Measurements from ENCODE around the gene OR8D1.

The OR8D1 gene
- 0 to 3.1 (median 0) reads per million in 17 experiments for total RNA-seq

DNA sequence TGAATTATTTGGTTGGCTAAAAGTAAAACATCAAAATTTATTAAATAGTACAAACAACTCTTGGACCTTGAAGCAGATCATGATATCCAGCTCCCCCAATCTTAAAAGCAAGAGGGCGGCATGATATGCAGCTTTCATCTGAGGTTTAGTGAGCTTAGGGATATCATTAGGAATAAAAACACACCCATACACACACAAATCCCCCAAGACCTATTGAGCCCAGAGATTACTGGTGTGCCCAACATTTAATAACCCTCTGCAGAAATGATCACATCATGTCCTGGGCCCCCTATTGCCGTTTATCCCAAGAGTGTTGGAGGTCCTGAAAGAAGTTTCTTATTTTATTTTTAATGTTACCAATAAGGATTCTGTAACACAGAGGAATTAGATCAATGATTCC lies at the start of gene OR8D1:
Gene OR8D1 (minus strand): TSS at position 101 of the 400 bp plus-strand sequence. CDS start 3,183 bp downstream, outside the sequence.
- DNase-seq: no peak

DNA sequence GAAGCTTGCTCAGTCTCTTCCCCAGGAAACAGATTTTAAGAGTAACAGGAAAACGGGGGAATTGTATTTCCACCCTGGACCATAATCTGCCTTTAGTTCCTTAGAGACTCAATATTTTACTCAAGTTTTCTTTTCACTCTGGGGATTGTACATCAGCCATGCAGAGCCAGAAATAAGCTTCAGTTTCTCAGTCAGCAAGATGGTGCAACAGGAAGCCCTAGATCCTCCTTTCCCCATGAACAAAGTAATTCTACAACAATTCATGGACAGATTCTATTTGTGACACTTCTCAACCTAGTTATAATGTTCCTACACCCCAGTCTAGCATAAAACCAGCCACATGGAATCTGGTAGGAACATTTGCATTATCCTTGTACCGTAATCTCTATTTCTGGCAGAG lies 45.8 kb upstream of the OR8D1 start:
- DNase-seq: peak; percentile 30 to 61 (median 42)

- peak; percentile 13 to 74 (median 52) for DNase-seq
Observed at GRCh38 chr11:124346311-124346955, 32.7 kb upstream of the OR8D1 start.

GRCh38 chr11:124344346-124344745 lies 30.6 kb upstream of the OR8D1 start:
- no peak for DNase-seq

- DNase-seq: no peak
Observed at GRCh38 chr11:124340142-124340447, 26.3 kb upstream of the OR8D1 start.

DNA sequence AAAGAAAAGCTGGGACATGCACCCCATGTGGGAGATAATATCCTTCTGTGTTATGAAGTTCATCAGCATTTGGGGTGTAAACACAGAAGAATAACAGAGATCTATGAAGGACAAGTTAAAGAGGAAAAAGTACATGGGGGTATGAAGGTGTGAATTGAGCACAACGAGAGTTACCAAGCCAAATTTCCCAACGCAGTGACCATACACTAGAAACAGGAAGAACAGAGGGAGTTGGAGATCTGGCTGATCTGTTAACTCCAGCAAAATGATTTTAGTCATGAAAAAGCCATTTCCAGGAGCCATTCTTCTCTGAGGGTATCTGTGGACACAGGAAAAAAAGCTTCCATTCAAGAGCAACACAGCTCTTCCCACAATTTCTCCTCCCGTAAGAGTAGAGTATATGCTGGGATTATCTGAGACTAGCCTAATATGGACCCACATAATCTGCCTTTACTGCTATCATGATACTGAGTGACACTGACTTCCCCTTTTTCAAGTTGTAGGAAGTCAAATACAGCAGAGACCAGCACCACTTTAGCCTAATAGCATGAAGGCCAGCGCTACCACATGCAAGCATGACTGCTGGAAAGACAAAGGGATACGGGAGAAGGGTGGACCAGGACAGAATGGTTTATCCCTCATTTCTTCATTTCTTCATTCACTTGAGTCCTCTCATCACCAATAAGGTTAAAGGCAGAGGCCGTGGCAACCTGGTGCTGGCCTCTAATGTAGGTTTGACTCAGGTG lies 25.8 kb upstream of the OR8D1 start:
- peak; percentile 18 to 62 (median 44) for DNase-seq

DNA sequence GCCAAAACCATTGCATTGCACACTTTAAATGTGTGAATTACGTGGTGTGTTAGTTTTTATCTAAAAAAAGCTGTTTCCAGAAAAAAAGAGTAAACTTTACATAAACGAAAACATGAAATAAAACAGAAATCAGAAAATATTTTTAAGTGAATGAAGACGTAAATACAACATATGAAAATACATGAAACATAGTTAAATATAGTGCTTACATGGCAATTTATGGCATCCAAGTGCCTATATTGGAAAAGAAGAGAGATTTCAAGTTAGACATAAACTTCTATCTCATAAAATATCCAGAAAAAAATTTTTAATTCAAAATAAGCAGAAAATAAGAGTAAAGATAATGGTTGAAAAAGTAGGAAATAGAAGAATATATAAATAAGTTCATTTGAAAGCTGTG lies 18.1 kb upstream of the OR8D1 start:
- DNase-seq: no peak

GRCh38 chr11:124329787-124330478 lies 16.2 kb upstream of the OR8D1 start:
- DNase-seq: peak; percentile 38 to 83 (median 68)

GRCh38 chr11:124327775-124328174 lies 14.0 kb upstream of the OR8D1 start:
- no peak for DNase-seq

DNA sequence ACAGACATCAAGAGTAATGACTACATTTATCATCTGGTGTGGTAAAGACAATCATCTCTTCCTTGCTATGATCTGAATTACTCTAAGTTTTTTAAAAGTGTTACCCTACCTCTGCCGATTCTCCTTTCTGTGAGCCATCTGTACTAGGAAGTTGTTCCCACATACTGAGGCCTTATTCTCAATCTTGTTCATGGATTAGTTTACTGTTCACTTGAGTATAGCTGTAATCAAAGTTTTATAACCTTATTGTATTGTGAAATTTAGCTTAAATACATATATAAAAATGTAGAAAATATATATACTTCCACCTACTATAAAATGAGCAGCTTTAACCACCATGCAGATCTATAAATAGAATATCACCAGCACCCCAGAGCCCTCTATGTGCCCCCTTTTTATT lies 8.6 kb upstream of the OR8D1 start:
- DNase-seq: no peak

- no peak for DNase-seq
Observed at GRCh38 chr11:124320097-124320496, 6.3 kb upstream of the OR8D1 start, which contains the start of gene OR8D2. TSS of gene OR8D2 (minus strand) at chr11:124320197. CDS start at chr11:124320197, 0 bp downstream.

- peak; percentile 17 to 70 (median 32) for DNase-seq
Observed at GRCh38 chr11:124315052-124315451, 1.3 kb upstream of the OR8D1 start.

- DNase-seq: no peak
Observed at GRCh38 chr11:124313131-124313530, 618 bp downstream of the OR8D1 start.

- no peak for DNase-seq
Observed at GRCh38 chr11:124311670-124312069, 2.1 kb downstream of the OR8D1 start.

GRCh38 chr11:124311269-124311668 lies 2.5 kb downstream of the OR8D1 start:
- no peak for DNase-seq

DNA sequence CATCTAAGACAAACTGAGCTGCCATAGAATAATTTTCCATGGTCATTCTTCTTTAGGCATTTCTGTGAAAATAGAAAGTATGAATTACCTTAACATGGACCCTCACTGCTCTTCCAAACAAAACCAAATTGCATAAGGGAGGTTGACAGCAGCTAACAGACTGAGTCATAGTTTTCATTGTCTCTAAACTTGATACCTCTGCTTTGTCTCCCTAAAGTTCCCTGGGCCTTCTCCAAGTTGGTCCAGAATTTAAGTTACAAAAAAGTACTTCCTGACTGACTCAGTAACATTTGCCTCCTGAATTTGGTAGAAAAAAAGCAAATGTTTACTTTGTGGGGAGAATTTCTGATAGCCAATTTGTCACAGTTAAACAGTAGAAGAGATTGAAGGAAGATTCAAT lies 3.0 kb downstream of the OR8D1 start:
- DNase-seq: no peak

DNA sequence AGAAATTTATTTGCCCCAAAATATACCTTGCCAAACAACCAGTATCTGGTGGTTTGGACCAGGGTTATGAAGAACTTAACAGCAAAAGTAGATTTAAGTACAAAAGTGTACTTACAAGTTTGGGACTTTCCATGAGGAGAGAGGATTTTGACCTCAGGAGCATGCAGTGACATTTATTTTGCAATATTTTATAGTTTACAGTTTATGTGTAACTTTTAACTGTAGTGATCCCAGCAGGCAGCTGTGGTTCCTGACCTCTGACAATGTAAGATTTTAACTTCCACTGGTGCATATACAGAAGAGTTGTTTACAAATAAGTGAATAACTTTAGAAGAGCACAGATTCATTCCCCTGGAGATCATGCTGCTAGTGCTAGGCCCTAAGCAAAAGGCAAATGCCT lies 6.7 kb downstream of the OR8D1 start:
- DNase-seq: no peak

DNA sequence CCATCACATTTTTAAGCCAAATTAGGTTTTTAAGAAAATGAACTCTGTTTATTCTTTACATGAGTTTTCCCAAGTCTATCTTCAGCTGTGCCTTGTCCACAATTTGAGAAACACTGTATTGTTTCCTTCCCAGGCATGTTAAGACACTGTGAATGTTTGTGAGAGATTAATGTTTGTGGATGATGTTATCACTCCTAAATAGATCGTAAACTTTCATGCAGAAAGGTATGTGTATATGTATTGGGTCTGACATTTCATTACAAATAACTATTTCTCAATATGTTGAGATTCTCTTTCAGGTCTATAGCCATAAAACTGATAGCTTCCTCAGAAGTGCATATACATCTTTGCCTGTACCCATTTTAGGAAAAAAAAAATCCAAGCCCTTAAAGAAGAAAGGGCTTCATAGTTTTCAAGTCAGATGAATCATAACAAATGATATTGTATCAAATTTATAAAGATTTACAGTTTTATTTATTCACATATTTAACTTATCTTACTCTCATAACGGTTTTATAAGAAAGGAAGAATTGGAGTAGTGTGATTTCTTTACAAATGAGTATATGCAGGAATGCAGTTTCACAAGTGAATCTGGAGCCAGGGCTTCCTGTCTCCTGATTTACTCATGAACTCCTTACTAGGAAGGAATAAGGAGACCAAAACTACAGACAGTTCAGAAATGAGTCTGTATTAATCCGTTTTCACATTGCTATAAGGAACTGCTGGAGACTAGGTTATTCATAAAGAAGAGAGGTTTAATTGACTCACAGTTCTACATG lies 11.2 kb downstream of the OR8D1 start:
- no peak for DNase-seq

GRCh38 chr11:124301548-124301947 lies 12.2 kb downstream of the OR8D1 start:
- peak in 3 of 4 experiments; percentile 14 to 68 (median 57) for DNase-seq

DNA sequence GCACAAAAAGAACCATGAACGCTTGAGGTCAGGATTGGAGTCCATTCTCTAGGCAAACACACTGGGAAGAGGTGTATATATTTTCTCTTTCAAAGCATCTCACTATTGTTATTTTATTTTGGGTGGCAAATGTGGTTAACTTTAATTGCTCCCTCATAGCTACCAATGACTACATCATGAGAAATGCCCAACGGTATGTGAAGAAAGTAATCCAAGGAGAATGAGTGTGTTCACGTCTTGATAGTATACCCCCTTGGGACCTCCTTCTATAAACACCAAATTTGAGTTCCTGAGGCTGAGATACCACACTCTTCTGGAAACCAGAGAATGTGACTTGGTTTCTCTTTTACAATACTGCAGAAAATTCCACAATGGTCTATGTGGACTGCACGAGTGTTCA lies 15.8 kb downstream of the OR8D1 start:
- no peak for DNase-seq

DNA sequence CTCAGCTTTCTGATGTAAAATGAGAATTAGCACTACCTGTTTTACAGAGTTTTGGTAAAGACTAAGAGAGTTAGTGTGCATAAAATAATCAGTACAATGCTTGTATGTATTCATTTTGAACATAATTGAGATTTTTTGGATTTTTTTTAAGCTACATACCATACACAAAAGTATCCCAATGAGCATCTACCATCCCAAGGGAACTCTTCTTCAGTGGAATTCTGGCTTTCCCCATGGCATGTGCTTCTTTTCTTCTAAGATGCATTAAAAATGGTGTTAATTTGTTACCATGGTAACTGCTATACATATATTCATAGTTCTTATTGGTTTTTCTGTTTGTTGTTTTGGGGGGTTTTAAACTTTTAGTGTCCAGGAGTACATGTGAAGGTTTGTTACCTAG lies 17.7 kb downstream of the OR8D1 start:
- no peak for DNase-seq

DNA sequence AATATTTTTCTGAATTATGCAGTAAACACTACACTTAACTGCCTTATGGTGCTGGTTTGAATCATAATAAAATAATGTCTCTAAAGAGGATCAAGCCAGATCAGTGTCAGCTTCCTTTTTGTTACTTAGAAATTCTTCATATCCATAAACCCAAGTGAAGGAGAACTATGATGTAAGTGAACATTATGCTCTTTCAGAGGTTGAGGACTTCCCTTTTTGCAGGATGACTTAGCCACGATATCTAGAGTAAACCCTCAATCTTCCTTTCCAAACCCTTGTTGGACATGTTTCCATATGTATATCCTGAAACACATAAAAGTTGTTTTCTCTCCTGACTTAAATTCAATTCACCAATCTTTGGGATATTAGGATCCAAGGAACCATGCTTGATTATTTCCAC lies 19.1 kb downstream of the OR8D1 start:
- peak; percentile 41 to 83 (median 64) for DNase-seq
